ENCODE data around the gene STAM2. TPM values are rescaled to one million over a fixed set of nuclear protein-coding genes. Genes with fewer than 3 reads are reported as not detected.

Gene STAM2
- total RNA-seq, 1 experiment from 2014 or later: 16.0 TPM

DNA sequence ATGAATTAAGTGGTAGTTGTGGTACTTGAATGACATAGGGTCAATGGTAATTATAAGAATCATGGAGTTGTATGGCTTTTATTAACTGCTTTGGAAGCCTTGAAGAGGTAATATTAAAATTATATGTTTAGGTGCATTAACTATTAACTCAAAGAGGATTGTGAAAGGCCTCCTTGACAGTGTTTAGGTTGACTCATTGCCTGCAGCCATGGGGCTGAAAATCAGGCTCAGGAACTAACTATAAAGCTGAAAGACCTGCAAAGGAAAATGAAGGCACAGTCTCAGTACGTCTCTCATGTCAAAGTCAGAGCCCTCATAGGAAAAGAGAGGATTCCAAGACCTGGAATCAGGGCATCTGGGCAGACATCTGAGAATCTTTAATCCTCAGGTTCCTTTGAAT lies 107.7 kb downstream of the STAM2 start:
- Histone ChIP-seq H3K9me2 (ENCODE audit: insufficient read depth) (no peaks in the 10 kb centered on the region), H4K20me1 (ENCODE audit: insufficient read depth) (no peaks in the 10 kb centered on the region), H3K27me3 (ENCODE audit: insufficient read depth, low read depth) (0 out of 2 replicates have a peak, but pooled peaks cover 9% of the 10 kb centered on the region), H3F3A (ENCODE audit: insufficient read depth, low read depth) (no peaks in the 10 kb centered on the region), H3K9me3 (ENCODE audit: insufficient read depth, low read depth) (no peaks in the 10 kb centered on the region), H3K4me1 (replicated peaks; ENCODE audit: insufficient read depth) (no peaks in the 10 kb centered on the region), H3K27ac (no peak overlapping the region), H3K36me3 (ENCODE audit: low read depth) (no peaks in the 10 kb centered on the region), H3K4me3 (no peak overlapping the region), H2AFZ (no peak overlapping the region), H3K4me2 (no peak overlapping the region), H3K79me2 (ENCODE audit: low read depth) (no peaks in the 10 kb centered on the region)
- CTCF ChIA-PET: no interaction called here
- TF ChIP-seq EZH2 (IDR thresholded peaks at IDR 0.05; ENCODE audit: low read depth): no peak
- TF ChIP-seq, protein P1, sequence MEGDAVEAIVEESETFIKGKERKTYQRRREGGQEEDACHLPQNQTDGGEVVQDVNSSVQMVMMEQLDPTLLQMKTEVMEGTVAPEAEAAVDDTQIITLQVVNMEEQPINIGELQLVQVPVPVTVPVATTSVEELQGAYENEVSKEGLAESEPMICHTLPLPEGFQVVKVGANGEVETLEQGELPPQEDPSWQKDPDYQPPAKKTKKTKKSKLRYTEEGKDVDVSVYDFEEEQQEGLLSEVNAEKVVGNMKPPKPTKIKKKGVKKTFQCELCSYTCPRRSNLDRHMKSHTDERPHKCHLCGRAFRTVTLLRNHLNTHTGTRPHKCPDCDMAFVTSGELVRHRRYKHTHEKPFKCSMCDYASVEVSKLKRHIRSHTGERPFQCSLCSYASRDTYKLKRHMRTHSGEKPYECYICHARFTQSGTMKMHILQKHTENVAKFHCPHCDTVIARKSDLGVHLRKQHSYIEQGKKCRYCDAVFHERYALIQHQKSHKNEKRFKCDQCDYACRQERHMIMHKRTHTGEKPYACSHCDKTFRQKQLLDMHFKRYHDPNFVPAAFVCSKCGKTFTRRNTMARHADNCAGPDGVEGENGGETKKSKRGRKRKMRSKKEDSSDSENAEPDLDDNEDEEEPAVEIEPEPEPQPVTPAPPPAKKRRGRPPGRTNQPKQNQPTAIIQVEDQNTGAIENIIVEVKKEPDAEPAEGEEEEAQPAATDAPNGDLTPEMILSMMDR (conservative IDR thresholded peaks at IDR 0.05): no peak
- intact Hi-C loops (cut with micrococcal nuclease; ENCODE audit: unreplicated experiment): no loop called here
- POLR2A ChIA-PET (ENCODE audit: unreplicated experiment): no interaction called here
- DNase-seq: no peak
- BruUV-seq (replicated peaks): no TSS peak

Other genes starting within 250 kb of the STAM2 start
- gene CACNB4, start 76.7 kb downstream of the STAM2 start, total RNA-seq (2021): 0.73 and 0.98 TPM in 2 replicates
- 29.0 and 33.6 TPM in 2 replicates for gene FMNL2, start 159.4 kb upstream of the STAM2 start, total RNA-seq (2021)